HG03060 (cell line): ENCODE data around the gene CHFR.
"Not testable (repeated sequence)": the region's sequence is repeated elsewhere in the genome, so short reads cannot be mapped to it uniquely, and the experiment has no call there.

ENCODE experiments used
- ATAC-seq: cut with Tn5 transposase; IDR thresholded peaks from one replicate; pipeline ENCODE4 v1.9.1; 2021; ENCODE audit warnings: low read depth, moderate number of reproducible peaks; ENCODE audit not compliant: unreplicated experiment

The CHFR gene

GRCh38 chr12:132887513-132888351 lies at the start of gene CHFR:
TSS of gene CHFR (minus strand) at chr12:132887605. CDS start at chr12:132887328, 277 bp downstream.
- peak; percentile 94 for ATAC-seq

GRCh38 chr12:132936921-132937320 lies 49.5 kb upstream of the CHFR start:
- not testable (repeated sequence) for ATAC-seq

GRCh38 chr12:132936163-132936562 lies 48.8 kb upstream of the CHFR start:
- no peak for ATAC-seq

GRCh38 chr12:132926415-132926833 lies 39.0 kb upstream of the CHFR start:
- no peak for ATAC-seq

- no peak for ATAC-seq
These were observed 38.4 kb upstream of the CHFR start for GRCh38 chr12:132925597-132926414.

GRCh38 chr12:132924356-132924755 lies 37.0 kb upstream of the CHFR start:
- ATAC-seq: no peak

GRCh38 chr12:132923356-132923909 lies 36.0 kb upstream of the CHFR start:
- ATAC-seq: no peak

- ATAC-seq: no peak
These were observed 35.3 kb upstream of the CHFR start for GRCh38 chr12:132922676-132923075.

GRCh38 chr12:132921685-132922084 lies 34.3 kb upstream of the CHFR start:
- ATAC-seq: no peak

- ATAC-seq: no peak
These were observed 31.3 kb upstream of the CHFR start for GRCh38 chr12:132918680-132919079.

GRCh38 chr12:132909030-132909368 lies 21.6 kb upstream of the CHFR start:
- no peak for ATAC-seq

- ATAC-seq: peak; percentile 97
These were observed 21.0 kb upstream of the CHFR start for GRCh38 chr12:132908145-132909029.

GRCh38 chr12:132907789-132908144 lies 20.4 kb upstream of the CHFR start:
- ATAC-seq: not testable (repeated sequence)

- ATAC-seq: no peak
These were observed 19.8 kb upstream of the CHFR start for GRCh38 chr12:132907216-132907615.

GRCh38 chr12:132904718-132905328 lies 17.4 kb upstream of the CHFR start:
- ATAC-seq: no peak

GRCh38 chr12:132899033-132899432 lies 11.6 kb upstream of the CHFR start:
- ATAC-seq: no peak

GRCh38 chr12:132888852-132889251 lies 1.4 kb upstream of the CHFR start:
- ATAC-seq: no peak

- ATAC-seq: no peak
These were observed 602 bp downstream of the CHFR start for GRCh38 chr12:132886529-132887477.

- no peak for ATAC-seq
These were observed 5.6 kb downstream of the CHFR start for GRCh38 chr12:132881818-132882217.
